ENCODE results near the gene ZNF112.

DNA sequence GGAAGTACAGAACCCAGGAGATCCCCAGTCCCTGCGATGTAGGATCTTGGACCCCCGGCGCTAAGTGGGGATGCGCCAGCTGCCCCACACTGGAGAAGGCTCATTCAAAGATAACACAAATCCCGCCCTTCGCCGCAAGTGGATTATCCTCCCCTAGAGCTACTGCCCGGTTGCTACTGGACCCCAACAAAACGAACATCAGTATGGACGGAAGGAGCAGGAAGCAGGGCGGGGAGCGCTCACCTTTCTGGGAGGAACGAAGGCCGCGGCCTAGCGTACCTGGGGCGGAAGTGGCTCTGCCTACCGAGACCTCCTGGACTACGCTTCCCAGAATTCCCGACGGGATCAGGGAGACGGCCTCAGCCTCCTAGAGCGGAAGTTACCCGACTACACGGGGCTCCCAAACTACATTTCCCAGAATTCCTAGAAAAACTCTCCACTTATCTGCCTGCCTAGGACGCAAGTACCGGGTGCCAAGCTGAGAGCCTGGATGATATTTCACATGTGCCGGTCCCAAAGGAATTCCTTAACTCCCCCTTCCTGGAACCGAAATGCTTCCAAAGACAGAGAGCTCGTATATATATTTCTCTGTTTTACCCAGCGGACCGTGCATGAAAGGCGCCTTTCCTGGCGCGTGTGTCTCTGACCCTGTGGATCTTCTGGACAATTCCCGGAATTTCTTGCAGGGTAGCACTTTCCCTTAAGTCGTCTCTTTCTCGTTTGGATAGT, at the start of gene ZNF112:
- TF ChIP-seq, protein P1, sequence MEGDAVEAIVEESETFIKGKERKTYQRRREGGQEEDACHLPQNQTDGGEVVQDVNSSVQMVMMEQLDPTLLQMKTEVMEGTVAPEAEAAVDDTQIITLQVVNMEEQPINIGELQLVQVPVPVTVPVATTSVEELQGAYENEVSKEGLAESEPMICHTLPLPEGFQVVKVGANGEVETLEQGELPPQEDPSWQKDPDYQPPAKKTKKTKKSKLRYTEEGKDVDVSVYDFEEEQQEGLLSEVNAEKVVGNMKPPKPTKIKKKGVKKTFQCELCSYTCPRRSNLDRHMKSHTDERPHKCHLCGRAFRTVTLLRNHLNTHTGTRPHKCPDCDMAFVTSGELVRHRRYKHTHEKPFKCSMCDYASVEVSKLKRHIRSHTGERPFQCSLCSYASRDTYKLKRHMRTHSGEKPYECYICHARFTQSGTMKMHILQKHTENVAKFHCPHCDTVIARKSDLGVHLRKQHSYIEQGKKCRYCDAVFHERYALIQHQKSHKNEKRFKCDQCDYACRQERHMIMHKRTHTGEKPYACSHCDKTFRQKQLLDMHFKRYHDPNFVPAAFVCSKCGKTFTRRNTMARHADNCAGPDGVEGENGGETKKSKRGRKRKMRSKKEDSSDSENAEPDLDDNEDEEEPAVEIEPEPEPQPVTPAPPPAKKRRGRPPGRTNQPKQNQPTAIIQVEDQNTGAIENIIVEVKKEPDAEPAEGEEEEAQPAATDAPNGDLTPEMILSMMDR (conservative IDR thresholded peaks at IDR 0.05; ENCODE audit: low read length): no peak
- TF ChIP-seq EZH2phosphoT487 (IDR thresholded peaks at IDR 0.05; ENCODE audit: borderline replicate concordance): no peak

Measured in Loucy (cell line).